ENCODE measurements around the gene GLCE. TPM values are rescaled to one million over a fixed set of nuclear protein-coding genes. Genes with fewer than 3 reads are reported as not detected.

The GLCE gene
- total and polyA plus RNA-seq, 9 of the 15 experiments (the other 6 are each of a cell fraction or from before 2014, with no cell fraction given) = 4.6 to 12.3 (median 10.6) TPM

- TF ChIP-seq, protein P1, sequence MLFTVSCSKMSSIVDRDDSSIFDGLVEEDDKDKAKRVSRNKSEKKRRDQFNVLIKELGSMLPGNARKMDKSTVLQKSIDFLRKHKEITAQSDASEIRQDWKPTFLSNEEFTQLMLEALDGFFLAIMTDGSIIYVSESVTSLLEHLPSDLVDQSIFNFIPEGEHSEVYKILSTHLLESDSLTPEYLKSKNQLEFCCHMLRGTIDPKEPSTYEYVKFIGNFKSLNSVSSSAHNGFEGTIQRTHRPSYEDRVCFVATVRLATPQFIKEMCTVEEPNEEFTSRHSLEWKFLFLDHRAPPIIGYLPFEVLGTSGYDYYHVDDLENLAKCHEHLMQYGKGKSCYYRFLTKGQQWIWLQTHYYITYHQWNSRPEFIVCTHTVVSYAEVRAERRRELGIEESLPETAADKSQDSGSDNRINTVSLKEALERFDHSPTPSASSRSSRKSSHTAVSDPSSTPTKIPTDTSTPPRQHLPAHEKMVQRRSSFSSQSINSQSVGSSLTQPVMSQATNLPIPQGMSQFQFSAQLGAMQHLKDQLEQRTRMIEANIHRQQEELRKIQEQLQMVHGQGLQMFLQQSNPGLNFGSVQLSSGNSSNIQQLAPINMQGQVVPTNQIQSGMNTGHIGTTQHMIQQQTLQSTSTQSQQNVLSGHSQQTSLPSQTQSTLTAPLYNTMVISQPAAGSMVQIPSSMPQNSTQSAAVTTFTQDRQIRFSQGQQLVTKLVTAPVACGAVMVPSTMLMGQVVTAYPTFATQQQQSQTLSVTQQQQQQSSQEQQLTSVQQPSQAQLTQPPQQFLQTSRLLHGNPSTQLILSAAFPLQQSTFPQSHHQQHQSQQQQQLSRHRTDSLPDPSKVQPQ (CRISPR knock-in tag; IDR thresholded peaks at IDR 0.05; ENCODE audit: borderline replicate concordance) = no peak
- TF ChIP-seq KDM4B (IDR thresholded peaks at IDR 0.05; ENCODE audit: borderline replicate concordance in 2 of 2, low read depth in 1 of 2) = no peak
- TF ChIP-seq ZNF583 (CRISPR knock-in tag; IDR thresholded peaks at IDR 0.05) = no peak
- no peak for TF ChIP-seq BRCA1 (IDR thresholded peaks at IDR 0.05)
- TF ChIP-seq BRCA1 (CRISPR knock-in tag; IDR thresholded peaks at IDR 0.05) = no peak
- no peak for TF ChIP-seq ETV6 (IDR thresholded peaks at IDR 0.05; ENCODE audit: borderline replicate concordance in 1 of 2, low read depth in 2 of 2, low read length in 1 of 2)
- no peak for TF ChIP-seq ETV6 (CRISPR knock-in tag; IDR thresholded peaks at IDR 0.05; ENCODE audit: borderline replicate concordance)
- TF ChIP-seq RAD21 (CRISPR knock-in tag; conservative IDR thresholded peaks at IDR 0.05 in 1 of 2, IDR thresholded peaks at IDR 0.05 in 1 of 2) = 0 out of 4 replicates have a peak, but pooled peaks of 1 of the 2 experiments have one; percentile 19
- no peak for TF ChIP-seq ERF (CRISPR knock-in tag; IDR thresholded peaks at IDR 0.05)
- no peak for TF ChIP-seq CHAMP1 (IDR thresholded peaks at IDR 0.05)
- TF ChIP-seq, protein P2, sequence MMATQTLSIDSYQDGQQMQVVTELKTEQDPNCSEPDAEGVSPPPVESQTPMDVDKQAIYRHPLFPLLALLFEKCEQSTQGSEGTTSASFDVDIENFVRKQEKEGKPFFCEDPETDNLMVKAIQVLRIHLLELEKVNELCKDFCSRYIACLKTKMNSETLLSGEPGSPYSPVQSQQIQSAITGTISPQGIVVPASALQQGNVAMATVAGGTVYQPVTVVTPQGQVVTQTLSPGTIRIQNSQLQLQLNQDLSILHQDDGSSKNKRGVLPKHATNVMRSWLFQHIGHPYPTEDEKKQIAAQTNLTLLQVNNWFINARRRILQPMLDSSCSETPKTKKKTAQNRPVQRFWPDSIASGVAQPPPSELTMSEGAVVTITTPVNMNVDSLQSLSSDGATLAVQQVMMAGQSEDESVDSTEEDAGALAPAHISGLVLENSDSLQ (IDR thresholded peaks at IDR 0.05) = peak; percentile 57
- peak; percentile 95 for TF ChIP-seq CUX1 (CRISPR knock-in tag; IDR thresholded peaks at IDR 0.05)
- TF ChIP-seq ZNF384 (IDR thresholded peaks at IDR 0.05; ENCODE audit: low read depth, low read length) = peak; percentile 87
Observed at GRCh38 chr15:69303337-69304181, 143.1 kb downstream of the GLCE start (continued).
